GM23248 (cell line): Measurements from ENCODE around the gene ADIPOQ. TPM values are rescaled to one million over a fixed set of nuclear protein-coding genes. Genes with fewer than 3 reads are reported as not detected.
"Not testable (repeated sequence)": the region's sequence is repeated elsewhere in the genome, so short reads cannot be mapped to it uniquely, and the experiment has no call there.

Source experiments
- DNase-seq: peaks from one replicate; pipeline ENCODE4 v3.0.0-alpha.2; 2015
- H2AFZ ChIP-seq: fragments of 200-600 bp; sonication (generic); 2 replicates; pipeline ENCODE4 v1.6.1; 2016; ENCODE audit warnings: antibody characterized with exemption
- H3F3A ChIP-seq: fragments of 200-600 bp; sonication (generic); 2 replicates; pipeline ENCODE4 v1.6.1; 2016; ENCODE audit warnings: mild to moderate bottlenecking, antibody characterized with exemption, mixed run types; ENCODE audit not compliant: insufficient read depth
- H3K27ac ChIP-seq: fragments of 200-600 bp; sonication (generic); 2 replicates; pipeline ENCODE4 v1.5.1; 2016; ENCODE audit warnings: mild to moderate bottlenecking
- H3K27me3 ChIP-seq: fragments of 200-600 bp; sonication (generic); replicated peaks from 2 replicates; pipeline ENCODE4 v1.6.1; 2016; ENCODE audit warnings: mild to moderate bottlenecking; ENCODE audit not compliant: insufficient read depth
- H3K36me3 ChIP-seq: fragments of 200-600 bp; sonication (generic); 2 replicates; pipeline ENCODE4 v1.6.1; 2016; ENCODE audit warnings: low read depth, mild to moderate bottlenecking
- H3K4me1 ChIP-seq: fragments of 200-600 bp; sonication (generic); 2 replicates; pipeline ENCODE4 v1.6.1; 2016; ENCODE audit warnings: mild to moderate bottlenecking; ENCODE audit not compliant: insufficient read depth
- H3K4me2 ChIP-seq: fragments of 200-600 bp; sonication (generic); one replicate; pipeline ENCODE4 v1.6.1; 2016; ENCODE audit warnings: mild to moderate bottlenecking; ENCODE audit not compliant: unreplicated experiment
- H3K4me3 ChIP-seq: fragments of 200-600 bp; sonication (generic); 2 replicates; pipeline ENCODE4 v1.5.1; 2016; ENCODE audit warnings: mild to moderate bottlenecking
- H3K79me2 ChIP-seq: fragments of 200-600 bp; sonication (generic); 2 replicates; pipeline ENCODE4 v1.6.1; 2016; ENCODE audit warnings: mild to moderate bottlenecking; ENCODE audit not compliant: insufficient read depth
- H3K9ac ChIP-seq: fragments of 200-600 bp; sonication (generic); 2 replicates; pipeline ENCODE4 v1.6.1; 2016; ENCODE audit warnings: mild to moderate bottlenecking
- H3K9me2 ChIP-seq: fragments of 200-600 bp; sonication (generic); 2 replicates; pipeline ENCODE4 v1.6.1; 2016; ENCODE audit warnings: mixed run types, mild to moderate bottlenecking, moderate library complexity; ENCODE audit not compliant: insufficient read depth
- H3K9me3 ChIP-seq: fragments of 200-600 bp; sonication (generic); one replicate; pipeline ENCODE4 v1.6.1; 2017; ENCODE audit warnings: low read depth
- H4K20me1 ChIP-seq: fragments of 200-600 bp; sonication (generic); 2 replicates; pipeline ENCODE4 v1.6.0; 2016; ENCODE audit not compliant: insufficient read depth
- EZH2 ChIP-seq: fragments of 200-600 bp; sonication (generic); IDR thresholded peaks from 2 replicates; pipeline ENCODE4 v1.6.1; 2018; ENCODE audit warnings: antibody characterized with exemption, mild to moderate bottlenecking; ENCODE audit not compliant: insufficient read depth, poor library complexity, severe bottlenecking
- EZH2phosphoT487 ChIP-seq: fragments of 200-600 bp; sonication (generic); IDR thresholded peaks from 2 replicates; pipeline ENCODE4 v1.6.1; 2018; ENCODE audit warnings: antibody characterized with exemption, moderate library complexity, mild to moderate bottlenecking, low read depth; ENCODE audit not compliant: insufficient read depth
- WGBS, 2 experiments: methylation state at CpG; one replicate each; pipeline ENCODE4 v1.1.6; 2015 to 2017; ENCODE audit warnings: low lambda C conversion rate in 2 of 2, low coverage in 1 of 2; ENCODE audit errors: missing lambda C conversion rate in 2 of 2; 5-methylcytosine and 5-hydroxymethylcytosine counted together
- in situ Hi-C: fragments of 300-500 bp; cut with MboI; formaldehyde crosslinking; loops from 2 replicates; pipeline ENCODE4 v1.15.0; 2020
- polyA plus RNA-seq: library from polyadenylated mRNA; unstranded; fragments of >200 nt; fragmentation: Nextera tagmentation; extraction: Ambion mirVana; gene quantifications from 2 replicates; pipeline ENCODE4 v1.2.1, GENCODE V29; 2016
- total RNA-seq: library from RNA; depleted of rRNA; stranded (reverse); fragments of >200 nt; shearing (Covaris generic); gene quantifications from 2 replicates; pipeline ENCODE4 v1.2.3, GENCODE V29; 2014

ADIPOQ gene
- total and polyA plus RNA-seq, 2 experiments from 2014 or later: not detected

GRCh38 chr3:186869253-186870100 lies 27.0 kb downstream of the ADIPOQ start:
- Histone ChIP-seq H3F3A (peaks cover 8% of the 10 kb centered on the region; the same call in 1 of the 2 replicates), H3K4me1 (no peaks in the 10 kb centered on the region), H3K4me2 (no peak overlapping the region), H3K27me3 (no peaks in the 10 kb centered on the region), H3K9ac (no peak overlapping the region), H3K9me3 (no peaks in the 10 kb centered on the region), H3K4me3 (no peak overlapping the region), H3K36me3 (no peaks in the 10 kb centered on the region), H3K27ac (peak overlapping the region; percentile 22), H2AFZ (no peak overlapping the region), H3K79me2 (no peaks in the 10 kb centered on the region), H4K20me1 (no peaks in the 10 kb centered on the region), H3K9me2 (no peaks in the 10 kb centered on the region)
- in situ Hi-C loops: no loop called here
- 2 to 8% methylated on average over 2 of the region's 2 CpGs for WGBS, 2 experiments
- peak; percentile 68 for DNase-seq
- TF ChIP-seq EZH2 (no peak), EZH2phosphoT487 (no peak)

DNA sequence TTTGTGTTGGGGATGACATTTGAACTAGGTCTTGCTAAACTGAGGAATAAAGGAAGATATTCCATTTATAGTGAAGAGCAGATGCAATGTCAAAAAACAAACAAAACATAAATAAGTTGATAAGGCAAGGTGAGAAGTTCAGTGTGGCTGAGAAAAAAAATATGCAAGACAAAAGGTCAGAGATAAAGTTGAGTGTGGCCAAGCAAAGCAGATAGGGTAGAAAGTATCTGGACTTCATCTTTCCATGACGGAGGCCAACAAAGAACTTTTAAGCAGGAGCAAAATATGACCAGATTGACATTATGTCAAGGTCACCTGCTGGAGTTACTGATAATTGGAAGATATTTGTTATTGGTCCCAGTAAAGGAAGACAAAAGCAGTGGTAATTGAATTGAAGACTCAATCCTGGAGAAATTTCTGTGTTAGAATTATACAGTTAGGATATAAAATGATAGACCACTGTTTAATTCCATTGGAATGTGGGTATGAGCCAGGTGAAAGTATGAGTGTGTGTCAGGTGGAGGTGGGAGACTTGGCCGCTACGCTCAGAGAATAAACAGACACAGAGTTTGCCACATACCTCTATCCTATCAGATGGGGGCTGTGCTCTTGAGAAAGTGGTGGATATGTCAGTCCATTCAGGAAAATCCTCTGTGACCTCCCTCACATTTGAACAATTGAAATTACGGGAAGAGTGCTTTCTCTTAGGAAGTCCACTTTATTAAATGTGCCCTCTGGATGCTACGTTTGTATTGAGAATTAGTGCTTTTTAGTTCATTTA lies 28.1 kb downstream of the ADIPOQ start:
- Histone ChIP-seq H3K27me3 (no peaks in the 10 kb centered on the region; the same call in 1 of the 2 replicates), H3K36me3 (no peaks in the 10 kb centered on the region), H3K4me2 (no peak overlapping the region), H4K20me1 (no peaks in the 10 kb centered on the region), H3K9ac (no peak overlapping the region), H3K9me3 (no peaks in the 10 kb centered on the region), H3K79me2 (no peaks in the 10 kb centered on the region), H3K27ac (no peak overlapping the region), H3K4me3 (no peak overlapping the region), H3F3A (peaks cover 8% of the 10 kb centered on the region; the same call in 1 of the 2 replicates), H3K4me1 (no peaks in the 10 kb centered on the region), H2AFZ (no peak overlapping the region), H3K9me2 (no peaks in the 10 kb centered on the region)
- DNase-seq: no peak
- WGBS, 2 experiments: 65 to 68% methylated on average over 5 of the region's 5 CpGs
- TF ChIP-seq EZH2phosphoT487: no peak
- no peak for TF ChIP-seq EZH2
- in situ Hi-C loops: no loop called here

- H3K9ac ChIP-seq: no peak overlapping the region
- no peak overlapping the region for H3K4me2 ChIP-seq
- H3K27me3 ChIP-seq: no peaks in the 10 kb centered on the region; the same call in 1 of the 2 replicates
- H3K27ac ChIP-seq: no peak overlapping the region
- H4K20me1 ChIP-seq: no peaks in the 10 kb centered on the region
- no peak for DNase-seq
- H3K4me1 ChIP-seq: no peaks in the 10 kb centered on the region
- H3K79me2 ChIP-seq: no peaks in the 10 kb centered on the region
- in situ Hi-C loops: no loop called here
- WGBS, 2 experiments: 66 to 73% methylated on average over 2 of the region's 2 CpGs
- no peak overlapping the region for H3K4me3 ChIP-seq
- H3K36me3 ChIP-seq: no peaks in the 10 kb centered on the region
- TF ChIP-seq EZH2phosphoT487 (no peak), EZH2 (no peak)
- H3K9me3 ChIP-seq: no peaks in the 10 kb centered on the region
- H3F3A ChIP-seq: peaks cover 8% of the 10 kb centered on the region; the same call in 1 of the 2 replicates
- H3K9me2 ChIP-seq: no peaks in the 10 kb centered on the region
- H2AFZ ChIP-seq: no peak overlapping the region
Measured at GRCh38 chr3:186871403-186871924, 29.0 kb downstream of the ADIPOQ start.

DNA sequence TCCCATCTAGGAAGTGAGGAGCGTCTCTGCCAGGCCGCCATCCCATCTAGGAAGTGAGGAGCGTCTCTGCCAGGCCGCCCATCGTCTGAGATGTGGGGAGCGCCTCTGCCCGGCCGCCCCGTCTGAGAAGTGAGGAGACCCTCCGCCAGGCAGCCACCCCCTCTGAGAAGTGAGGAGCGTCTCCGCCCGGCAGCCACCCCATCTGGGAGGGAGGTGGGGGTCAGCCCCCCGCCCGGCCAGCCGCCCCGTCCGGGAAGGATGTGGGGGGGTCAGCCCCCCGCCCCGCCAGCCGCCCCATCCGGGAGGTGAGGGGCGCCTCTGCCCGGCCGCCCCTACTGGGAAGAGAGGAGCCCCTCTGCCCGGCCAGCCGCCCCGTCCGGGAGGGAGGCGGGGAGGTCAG lies 31.3 kb downstream of the ADIPOQ start:
- H3K9me3 ChIP-seq, H3K9ac ChIP-seq, H3K27ac ChIP-seq, H2AFZ ChIP-seq, H3K9me2 ChIP-seq, H3K79me2 ChIP-seq, H3K4me3 ChIP-seq, H4K20me1 ChIP-seq, DNase-seq, H3K4me1 ChIP-seq, H3K27me3 ChIP-seq, H3F3A ChIP-seq, in situ Hi-C loops, H3K36me3 ChIP-seq, H3K4me2 ChIP-seq: not testable (repeated sequence)
- 85% methylated on average over 9 of the region's 30 CpGs; no CpG with 5 or more reads in 1 of the 2 experiments for WGBS, 2 experiments

DNA sequence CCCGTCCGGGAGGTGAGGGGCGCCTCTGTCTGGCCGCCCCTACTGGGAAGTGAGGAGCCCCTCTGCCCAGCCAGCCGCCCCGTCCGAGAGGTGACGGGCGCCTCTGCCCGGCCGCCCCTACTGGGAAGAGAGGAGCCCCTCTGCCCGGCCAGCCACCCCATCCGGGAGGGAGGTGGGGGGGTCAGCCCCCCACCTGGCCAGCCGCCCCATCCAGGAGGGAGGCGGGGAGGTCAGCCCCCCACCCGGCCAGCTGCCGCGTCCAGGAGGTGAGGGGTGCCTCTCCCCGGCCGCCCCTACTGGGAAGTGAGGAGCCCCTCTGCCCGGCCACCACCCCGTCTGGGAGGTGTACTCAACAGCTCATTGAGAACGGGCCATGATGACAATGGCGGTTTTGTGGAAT lies 31.7 kb downstream of the ADIPOQ start:
- H3K36me3 ChIP-seq, H3K9ac ChIP-seq, H3K4me3 ChIP-seq, H3K4me1 ChIP-seq, H3F3A ChIP-seq, H4K20me1 ChIP-seq, DNase-seq, H3K27me3 ChIP-seq, H2AFZ ChIP-seq, H3K9me2 ChIP-seq, H3K4me2 ChIP-seq, H3K79me2 ChIP-seq, in situ Hi-C loops, H3K27ac ChIP-seq, H3K9me3 ChIP-seq: not testable (repeated sequence)
- 80 to 85% methylated on average over 1 to 16 of the region's 24 CpGs for WGBS, 2 experiments

DNA sequence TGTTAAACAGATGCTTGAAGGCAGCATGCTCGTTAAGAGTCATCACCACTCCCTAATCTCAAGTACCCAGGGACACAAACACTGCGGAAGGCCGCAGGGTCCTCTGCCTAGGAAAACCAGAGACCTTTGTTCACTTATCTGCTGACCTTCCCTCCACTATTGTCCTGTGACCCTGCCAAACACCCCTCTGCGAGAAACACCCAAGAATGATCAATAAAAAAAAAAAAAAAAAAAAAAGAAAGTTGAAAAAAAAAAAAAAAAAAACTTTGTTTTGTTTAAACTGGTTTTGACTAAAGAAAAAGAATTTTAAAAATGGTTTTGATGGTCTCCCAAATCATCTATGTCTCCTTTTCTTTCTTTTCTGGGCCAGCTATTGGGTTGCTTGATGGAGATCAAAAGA lies 32.3 kb downstream of the ADIPOQ start:
- H3K9me3 ChIP-seq, H3K4me2 ChIP-seq, H3K27me3 ChIP-seq, H2AFZ ChIP-seq, H3K79me2 ChIP-seq, in situ Hi-C loops, H4K20me1 ChIP-seq, H3K4me1 ChIP-seq, H3F3A ChIP-seq, H3K9ac ChIP-seq, DNase-seq, H3K9me2 ChIP-seq, H3K4me3 ChIP-seq, H3K36me3 ChIP-seq, H3K27ac ChIP-seq: not testable (repeated sequence)
- 16 to 24% methylated on average over 3 of the region's 4 CpGs for WGBS, 2 experiments
